GM10266 (cell line): ENCODE results near the gene PRPF19.

ENCODE experiments used
- DNase-seq: peaks from one replicate; pipeline ENCODE4 v3.0.0; 2012; ENCODE audit errors: extremely low spot score
- TF ChIP-seq, protein P1 (sequence below): IDR thresholded peaks from 2 replicates; pipeline ENCODE4 v1.5.1; 2012; ENCODE audit warnings: mild to moderate bottlenecking, low read depth; ENCODE audit not compliant: control insufficient read depth, insufficient read depth; ENCODE audit errors: missing control alignments

PRPF19 gene

DNA sequence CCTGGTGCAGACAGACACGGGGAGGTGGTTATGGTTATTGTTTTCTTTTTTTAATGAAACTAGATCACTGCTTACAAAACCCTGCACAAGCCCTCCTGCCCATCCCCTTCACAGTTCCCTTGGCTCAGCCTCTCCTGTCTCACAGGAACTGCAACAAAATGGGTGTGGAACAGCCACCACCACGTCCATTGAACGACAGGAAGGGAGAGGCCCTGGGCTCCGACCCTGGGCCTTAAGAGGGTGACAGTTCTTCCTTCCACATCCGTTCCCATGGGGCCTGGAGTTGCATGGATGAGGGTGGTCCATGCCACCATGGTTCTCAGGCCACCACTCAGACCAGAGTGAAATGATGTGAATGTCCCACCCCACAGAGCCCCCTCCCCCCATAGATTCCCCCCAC is 15.7 kb downstream of the PRPF19 start:
- DNase-seq: no peak
- TF ChIP-seq, protein P1, sequence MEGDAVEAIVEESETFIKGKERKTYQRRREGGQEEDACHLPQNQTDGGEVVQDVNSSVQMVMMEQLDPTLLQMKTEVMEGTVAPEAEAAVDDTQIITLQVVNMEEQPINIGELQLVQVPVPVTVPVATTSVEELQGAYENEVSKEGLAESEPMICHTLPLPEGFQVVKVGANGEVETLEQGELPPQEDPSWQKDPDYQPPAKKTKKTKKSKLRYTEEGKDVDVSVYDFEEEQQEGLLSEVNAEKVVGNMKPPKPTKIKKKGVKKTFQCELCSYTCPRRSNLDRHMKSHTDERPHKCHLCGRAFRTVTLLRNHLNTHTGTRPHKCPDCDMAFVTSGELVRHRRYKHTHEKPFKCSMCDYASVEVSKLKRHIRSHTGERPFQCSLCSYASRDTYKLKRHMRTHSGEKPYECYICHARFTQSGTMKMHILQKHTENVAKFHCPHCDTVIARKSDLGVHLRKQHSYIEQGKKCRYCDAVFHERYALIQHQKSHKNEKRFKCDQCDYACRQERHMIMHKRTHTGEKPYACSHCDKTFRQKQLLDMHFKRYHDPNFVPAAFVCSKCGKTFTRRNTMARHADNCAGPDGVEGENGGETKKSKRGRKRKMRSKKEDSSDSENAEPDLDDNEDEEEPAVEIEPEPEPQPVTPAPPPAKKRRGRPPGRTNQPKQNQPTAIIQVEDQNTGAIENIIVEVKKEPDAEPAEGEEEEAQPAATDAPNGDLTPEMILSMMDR: no peak

DNA sequence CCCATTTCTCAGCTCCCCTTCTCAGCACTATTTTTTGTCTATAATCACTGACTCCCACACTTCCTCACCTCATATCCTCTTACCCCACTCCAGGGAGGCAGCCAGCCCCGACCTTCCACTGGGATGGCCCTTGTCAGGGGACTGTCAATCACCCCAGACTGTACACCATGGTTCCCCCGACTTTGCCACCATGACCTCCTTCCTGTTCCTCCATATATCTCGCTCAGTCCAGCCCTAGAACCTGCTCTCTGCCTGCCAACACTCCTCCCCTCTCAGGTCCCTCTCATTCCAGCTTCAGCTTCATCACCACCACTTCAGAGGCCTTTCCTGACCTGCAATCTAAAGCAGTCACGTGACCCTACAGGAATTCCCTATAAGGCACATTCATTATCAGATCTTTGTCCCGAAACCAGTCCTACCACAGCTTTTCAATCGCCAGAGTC is 16.5 kb downstream of the PRPF19 start:
- no peak for DNase-seq
- TF ChIP-seq, protein P1: no peak

DNA sequence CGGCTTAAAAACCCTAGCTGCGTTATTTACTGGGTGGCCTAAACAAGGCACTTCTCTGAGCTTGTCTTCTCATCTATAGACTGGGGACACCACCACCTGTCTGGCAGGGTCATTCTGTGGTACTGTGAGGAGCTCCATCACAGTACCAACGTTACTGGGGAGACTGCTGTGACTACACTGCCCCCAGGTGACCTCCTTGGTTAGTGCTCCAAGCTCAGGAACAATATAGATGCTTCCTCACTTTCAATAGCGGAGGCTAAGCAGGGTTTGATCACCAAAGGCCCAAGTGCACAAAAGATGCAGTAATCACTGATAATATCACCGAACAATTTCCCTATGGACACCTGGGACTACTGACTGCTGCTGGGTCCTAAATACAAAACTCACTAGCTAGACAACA is 18.8 kb downstream of the PRPF19 start:
- DNase-seq: peak; percentile 45
- TF ChIP-seq, protein P1: peak; percentile 52

DNA sequence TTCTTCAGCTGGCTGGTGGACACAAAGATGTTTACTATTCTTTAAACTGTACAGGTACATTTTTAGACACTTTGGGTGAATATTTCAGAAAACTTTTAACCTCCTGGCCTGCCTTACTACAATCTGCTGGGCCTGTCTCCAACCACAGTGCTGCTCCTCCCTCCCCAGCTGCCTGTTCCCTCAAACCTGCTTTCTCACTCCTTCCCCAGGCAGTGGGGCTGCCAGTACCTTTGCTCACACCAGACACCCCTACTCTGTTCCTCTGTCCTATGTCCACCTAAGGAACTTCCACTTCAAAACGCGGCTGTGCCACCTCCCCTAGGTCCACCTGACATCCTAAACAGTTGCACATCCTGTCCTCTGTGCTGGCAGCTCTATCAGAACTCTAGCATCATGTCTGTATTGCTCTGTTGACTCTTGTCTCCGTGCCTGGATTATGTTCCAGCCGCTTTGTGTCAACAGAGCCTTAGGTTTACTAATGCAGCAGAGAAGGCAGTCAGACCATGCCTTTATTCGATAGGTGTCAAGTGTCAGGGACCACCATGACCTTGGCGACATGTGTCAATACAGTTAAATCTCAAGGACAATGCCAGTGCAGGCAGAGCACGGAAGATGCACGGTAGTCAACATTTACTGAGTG is 25.6 kb downstream of the PRPF19 start:
- TF ChIP-seq, protein P1: no peak
- no peak for DNase-seq

DNA sequence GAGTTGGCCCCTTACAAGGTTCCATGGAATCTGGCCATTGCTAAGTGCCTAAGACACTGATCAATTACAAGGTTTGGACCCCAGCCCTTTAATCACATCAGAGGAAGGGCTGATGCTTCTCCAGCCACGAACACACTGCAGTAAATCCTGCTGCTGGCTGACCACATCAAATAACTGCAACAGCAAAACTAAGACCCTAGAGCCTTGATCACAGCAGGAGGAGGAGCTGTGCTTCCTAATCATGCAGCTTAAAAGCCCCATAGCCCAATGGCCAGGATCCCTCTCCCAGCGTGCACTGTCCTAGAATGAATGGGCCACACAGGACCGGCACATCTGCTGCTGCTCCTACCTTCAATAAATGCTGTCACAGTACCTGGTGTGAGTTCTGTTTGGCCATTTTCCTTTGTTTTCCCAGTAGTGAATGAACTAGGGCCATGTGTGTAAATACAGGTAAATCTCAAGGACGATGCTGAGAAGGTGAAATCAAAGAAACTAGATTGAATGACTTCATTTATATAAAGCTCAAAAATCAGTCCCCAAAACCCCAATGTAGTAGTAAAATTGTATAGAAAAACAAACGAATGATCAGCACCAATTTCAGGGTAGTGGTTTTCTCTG is 26.3 kb downstream of the PRPF19 start:
- no peak for DNase-seq
- TF ChIP-seq, protein P1: no peak

DNA sequence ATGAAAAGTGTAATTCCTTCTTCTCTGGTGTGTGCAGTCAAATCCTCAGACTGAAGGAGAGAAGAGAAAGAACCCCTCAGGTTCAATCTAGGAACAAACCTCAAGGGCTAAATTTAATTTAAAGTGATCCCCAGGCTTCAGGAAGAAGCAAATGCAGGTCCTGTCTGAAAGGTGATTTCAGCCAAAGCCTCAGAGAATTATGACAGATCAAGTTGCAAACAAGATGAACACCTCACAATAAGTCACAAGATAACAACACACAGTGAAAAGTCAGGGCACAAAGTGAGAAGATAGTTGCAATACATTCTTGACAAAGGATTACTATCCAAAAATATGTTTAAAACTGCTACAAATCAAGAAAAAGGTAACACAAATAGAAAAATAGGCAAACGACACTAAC is 27.3 kb downstream of the PRPF19 start:
- no peak for DNase-seq
- TF ChIP-seq, protein P1: no peak
